G401.6 (cell line): Measurements from ENCODE around the gene TUBD1.

Experiments
- FAIRE-seq: peaks from 2 replicates; lab custom pipeline; 2012; peaks lifted over from hg19 to GRCh38; lab: Jason Lieb, UNC

Gene TUBD1

GRCh38 chr17:59825533-59826322 lies 67.0 kb downstream of the TUBD1 start:
- FAIRE-seq: no peak

- FAIRE-seq: no peak
Measured at GRCh38 chr17:59815965-59816364, 76.8 kb downstream of the TUBD1 start.

- peak; percentile 67 for FAIRE-seq
Measured at GRCh38 chr17:59814685-59815084, 78.1 kb downstream of the TUBD1 start.

- no peak for FAIRE-seq
Measured at GRCh38 chr17:59814276-59814675, 78.5 kb downstream of the TUBD1 start.

GRCh38 chr17:59812139-59812538 lies 80.6 kb downstream of the TUBD1 start:
- peak; percentile 17 for FAIRE-seq

GRCh38 chr17:59811209-59811608 lies 81.5 kb downstream of the TUBD1 start:
- FAIRE-seq: no peak

GRCh38 chr17:59810894-59811153 lies 81.9 kb downstream of the TUBD1 start:
- FAIRE-seq: peak; percentile 62
